HG03066 (cell line): ENCODE results near the gene PIK3C2B.
"Not testable (repeated sequence)": the region's sequence is repeated elsewhere in the genome, so short reads cannot be mapped to it uniquely, and the experiment has no call there.

ENCODE experiments used
- ATAC-seq: cut with Tn5 transposase; IDR thresholded peaks from one replicate; pipeline ENCODE4 v1.9.1; 2021; ENCODE audit warnings: low read depth; ENCODE audit not compliant: unreplicated experiment

PIK3C2B gene

GRCh38 chr1:204509186-204509635 lies 14.6 kb upstream of the PIK3C2B start:
- ATAC-seq = no peak

- peak; percentile 11 for ATAC-seq
These were observed 12.9 kb upstream of the PIK3C2B start for GRCh38 chr1:204507317-204508105.

- ATAC-seq = peak; percentile 54
These were observed 12.3 kb upstream of the PIK3C2B start for GRCh38 chr1:204506969-204507316.

- peak; percentile 78 for ATAC-seq
These were observed 11.8 kb upstream of the PIK3C2B start for GRCh38 chr1:204506201-204506968.

GRCh38 chr1:204505674-204506200 lies 11.1 kb upstream of the PIK3C2B start:
- no peak for ATAC-seq

- no peak for ATAC-seq
These were observed 9.4 kb upstream of the PIK3C2B start for GRCh38 chr1:204503913-204504519.

GRCh38 chr1:204503122-204503912 lies 8.7 kb upstream of the PIK3C2B start:
- ATAC-seq = no peak

GRCh38 chr1:204502241-204502640 lies 7.6 kb upstream of the PIK3C2B start:
- no peak for ATAC-seq

- ATAC-seq = no peak
These were observed 5.2 kb upstream of the PIK3C2B start for GRCh38 chr1:204499511-204500468.

GRCh38 chr1:204498981-204499380 lies 4.4 kb upstream of the PIK3C2B start:
- no peak for ATAC-seq

- no peak for ATAC-seq
These were observed 1.2 kb upstream of the PIK3C2B start for GRCh38 chr1:204495777-204496176.

GRCh38 chr1:204495078-204495753 lies 611 bp upstream of the PIK3C2B start:
- peak; percentile 29 for ATAC-seq

- peak; percentile 36 for ATAC-seq
These were observed 673 bp downstream of the PIK3C2B start for GRCh38 chr1:204493984-204494280.

GRCh38 chr1:204493145-204493983 lies 1.2 kb downstream of the PIK3C2B start:
- no peak for ATAC-seq

- ATAC-seq = no peak
These were observed 3.0 kb downstream of the PIK3C2B start for GRCh38 chr1:204491655-204492054.

- no peak for ATAC-seq
These were observed 7.4 kb downstream of the PIK3C2B start for GRCh38 chr1:204487256-204487615.

- not testable (repeated sequence) for ATAC-seq
These were observed 7.9 kb downstream of the PIK3C2B start for GRCh38 chr1:204486513-204487255.
